GM21723 (cell line): Measurements from ENCODE around the gene ZNF236.
"Not testable (repeated sequence)": the region's sequence is repeated elsewhere in the genome, so short reads cannot be mapped to it uniquely, and the experiment has no call there.

Source experiments
- ATAC-seq: cut with Tn5 transposase; IDR thresholded peaks from one replicate; pipeline ENCODE4 v1.9.1; 2021; ENCODE audit warnings: mild to moderate bottlenecking, moderate library complexity; ENCODE audit not compliant: unreplicated experiment

The ZNF236 gene

GRCh38 chr18:77018650-77019049, 196.3 kb downstream of the ZNF236 start:
- ATAC-seq = not testable (repeated sequence)

GRCh38 chr18:77019641-77020040, 197.3 kb downstream of the ZNF236 start:
- no peak for ATAC-seq
